ENCODE measurements around the gene TSHZ2. TPM values are rescaled to one million over a fixed set of nuclear protein-coding genes. Genes with fewer than 3 reads are reported as not detected.
A peak's percentile ranks its signal among the peaks of the same experiment; 100 is the strongest.

TSHZ2 gene
- total and polyA plus RNA-seq, 11 donors = 1.8 to 12.1 (median 3.7) TPM

DNA sequence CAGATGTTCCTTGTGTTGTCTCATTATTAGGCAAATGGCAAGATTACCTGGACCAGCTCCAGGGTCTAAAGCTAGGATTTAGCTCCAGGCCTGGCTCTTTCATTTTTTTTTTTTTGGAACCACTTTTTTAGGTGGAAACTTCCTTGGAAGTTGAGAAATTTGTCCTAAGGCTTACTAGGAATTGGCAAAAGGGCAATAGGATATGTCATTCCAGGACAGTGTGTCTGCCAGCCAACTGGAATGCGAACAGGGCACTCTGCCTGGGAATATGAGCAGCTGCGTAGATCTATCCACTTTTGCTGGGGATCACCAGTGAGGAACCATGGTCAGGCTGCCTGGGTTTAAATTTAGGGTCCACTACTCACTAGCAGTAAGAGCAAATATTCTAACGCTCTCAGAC lies 304.0 kb downstream of the TSHZ2 start:
- TF ChIP-seq, protein P1, sequence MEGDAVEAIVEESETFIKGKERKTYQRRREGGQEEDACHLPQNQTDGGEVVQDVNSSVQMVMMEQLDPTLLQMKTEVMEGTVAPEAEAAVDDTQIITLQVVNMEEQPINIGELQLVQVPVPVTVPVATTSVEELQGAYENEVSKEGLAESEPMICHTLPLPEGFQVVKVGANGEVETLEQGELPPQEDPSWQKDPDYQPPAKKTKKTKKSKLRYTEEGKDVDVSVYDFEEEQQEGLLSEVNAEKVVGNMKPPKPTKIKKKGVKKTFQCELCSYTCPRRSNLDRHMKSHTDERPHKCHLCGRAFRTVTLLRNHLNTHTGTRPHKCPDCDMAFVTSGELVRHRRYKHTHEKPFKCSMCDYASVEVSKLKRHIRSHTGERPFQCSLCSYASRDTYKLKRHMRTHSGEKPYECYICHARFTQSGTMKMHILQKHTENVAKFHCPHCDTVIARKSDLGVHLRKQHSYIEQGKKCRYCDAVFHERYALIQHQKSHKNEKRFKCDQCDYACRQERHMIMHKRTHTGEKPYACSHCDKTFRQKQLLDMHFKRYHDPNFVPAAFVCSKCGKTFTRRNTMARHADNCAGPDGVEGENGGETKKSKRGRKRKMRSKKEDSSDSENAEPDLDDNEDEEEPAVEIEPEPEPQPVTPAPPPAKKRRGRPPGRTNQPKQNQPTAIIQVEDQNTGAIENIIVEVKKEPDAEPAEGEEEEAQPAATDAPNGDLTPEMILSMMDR (IDR thresholded peaks at IDR 0.05) = no peak
- no peak for TF ChIP-seq POLR2A (IDR thresholded peaks at IDR 0.05)
- 51 to 63% (median 57%) methylated on average over 3 of the region's 3 CpGs for WGBS, 4 donors
- no peaks in the 10 kb centered on the region for H3K27me3 ChIP-seq
- H3K4me3 ChIP-seq = no peak overlapping the region
- H3K4me1 ChIP-seq = no peaks in the 10 kb centered on the region
- no peaks in the 10 kb centered on the region for H3K36me3 ChIP-seq
- peak in 2 of 5 donors; percentile 31 to 40 for DNase-seq
- no peaks in the 10 kb centered on the region for H3K9me3 ChIP-seq
- no peak overlapping the region for H3K27ac ChIP-seq
- intact Hi-C loops (cut with DNase I) = no loop called here
- ATAC-seq = peak; percentile 61 to 79 (median 73)

DNA sequence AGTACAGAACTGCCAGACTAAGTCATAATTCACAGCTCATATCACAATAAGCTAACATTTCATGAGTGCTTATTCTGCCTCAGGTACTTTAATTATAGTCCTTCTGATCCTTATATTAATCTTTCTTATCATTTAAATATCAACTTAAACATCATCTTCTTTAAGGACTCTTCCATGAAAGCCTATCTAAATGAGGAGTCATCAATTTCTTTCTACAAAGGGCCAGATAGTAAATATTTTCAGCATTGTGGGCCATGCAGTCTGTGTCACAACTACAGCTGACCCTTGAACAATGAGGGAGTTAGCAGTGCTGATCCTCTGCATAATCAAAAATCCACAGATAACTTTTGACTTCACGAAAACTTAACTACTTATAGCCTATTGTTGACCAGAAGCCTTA lies 306.4 kb downstream of the TSHZ2 start:
- intact Hi-C loops (cut with DNase I) = no loop called here
- DNase-seq (no peak), ATAC-seq (no peak)
- TF ChIP-seq POLR2A (IDR thresholded peaks at IDR 0.05) = no peak
- TF ChIP-seq, protein P1 (IDR thresholded peaks at IDR 0.05) = no peak
- Histone ChIP-seq H3K4me1 (no peaks in the 10 kb centered on the region), H3K4me3 (no peak overlapping the region), H3K36me3 (no peaks in the 10 kb centered on the region), H3K9me3 (no peaks in the 10 kb centered on the region), H3K27ac (no peak overlapping the region), H3K27me3 (no peaks in the 10 kb centered on the region)
- 90 to 99% (median 93%) methylated on average over 1 of the region's 1 CpG for WGBS, 4 donors

DNA sequence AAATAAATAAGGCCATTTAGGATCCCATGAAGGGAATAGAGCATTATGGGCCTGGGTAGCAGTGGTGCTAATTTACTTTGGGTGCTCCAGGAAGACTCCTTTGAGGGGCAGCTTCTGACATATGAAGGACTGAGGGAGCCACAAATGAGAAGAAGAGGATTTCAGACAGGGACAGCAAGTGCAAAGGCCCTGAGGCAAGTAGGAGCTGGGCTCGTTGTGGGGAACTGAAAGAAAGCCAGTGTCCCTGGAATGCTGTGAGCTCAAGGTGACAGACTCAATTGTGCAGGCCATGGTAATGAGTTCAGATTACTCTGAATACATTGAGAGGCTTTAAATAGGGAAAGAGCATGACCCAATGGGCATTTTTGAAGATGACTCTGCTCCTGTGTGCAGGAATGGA lies 307.6 kb downstream of the TSHZ2 start:
- no peaks in the 10 kb centered on the region for H3K27me3 ChIP-seq
- DNase-seq (no peak), ATAC-seq (no peak)
- H3K27ac ChIP-seq = no peak overlapping the region
- 76 to 88% (median 83%) methylated on average over 1 of the region's 1 CpG for WGBS, 4 donors
- no peaks in the 10 kb centered on the region for H3K9me3 ChIP-seq
- no peaks in the 10 kb centered on the region for H3K36me3 ChIP-seq
- H3K4me1 ChIP-seq = no peaks in the 10 kb centered on the region
- intact Hi-C loops (cut with DNase I) = no loop called here
- no peak overlapping the region for H3K4me3 ChIP-seq
- TF ChIP-seq, protein P1 (IDR thresholded peaks at IDR 0.05) = no peak
- TF ChIP-seq POLR2A (IDR thresholded peaks at IDR 0.05) = no peak

DNA sequence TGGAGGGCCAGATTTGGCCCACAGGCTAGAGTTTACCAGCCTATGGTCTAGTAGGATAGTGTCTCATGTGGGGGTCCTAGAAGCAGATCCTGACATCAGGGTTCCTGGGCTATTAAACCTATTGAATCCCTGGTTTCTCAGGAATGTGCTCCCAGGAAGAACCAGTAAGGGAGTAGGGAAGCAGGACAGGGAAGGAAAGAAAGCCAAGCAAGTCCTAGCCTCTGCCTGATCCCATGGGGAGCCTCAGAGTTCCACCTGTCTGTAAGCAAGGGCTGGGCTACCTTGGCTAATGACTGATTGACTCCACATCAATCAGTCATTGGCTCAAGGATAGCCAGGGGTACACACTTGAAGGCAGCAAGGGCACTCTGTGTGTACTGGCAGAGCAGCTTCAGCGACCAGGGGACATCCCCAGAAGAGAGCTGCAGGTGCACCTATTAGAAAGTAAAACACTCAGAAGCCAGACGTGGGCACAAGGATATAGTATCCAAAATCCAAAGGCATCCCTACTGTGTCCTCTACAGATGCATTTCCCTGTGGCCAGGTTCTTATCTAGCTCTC lies 309.5 kb downstream of the TSHZ2 start:
- intact Hi-C loops (cut with DNase I) = no loop called here
- no peaks in the 10 kb centered on the region for H3K9me3 ChIP-seq
- H3K36me3 ChIP-seq = no peaks in the 10 kb centered on the region
- no peaks in the 10 kb centered on the region for H3K4me1 ChIP-seq
- H3K27me3 ChIP-seq = no peaks in the 10 kb centered on the region
- ATAC-seq = no peak
- WGBS, 4 donors = 75 to 86% (median 82%) methylated on average over 2 of the region's 2 CpGs
- no peak overlapping the region for H3K4me3 ChIP-seq
- no peak for TF ChIP-seq POLR2A (IDR thresholded peaks at IDR 0.05)
- TF ChIP-seq, protein P1 (IDR thresholded peaks at IDR 0.05) = no peak
- H3K27ac ChIP-seq = no peak overlapping the region
- DNase-seq = no peak

All from heart left ventricle (tissue), 16 donors.